ENCODE measurements around the gene ACVRL1. TPM values are rescaled to one million over a fixed set of nuclear protein-coding genes. Genes with fewer than 3 reads are reported as not detected.

The ACVRL1 gene
- total and polyA plus RNA-seq, 7 donors = 10.8 to 40.8 (median 24.1) TPM

- intact Hi-C loops (cut with DNase I) = no loop called here
- Histone ChIP-seq H3K27ac (no peak overlapping the region), H3K36me3 (ENCODE audit: insufficient read depth in 1 of 2, low read depth in 1 of 2) (peaks cover 0 to 15% of the 10 kb centered on the region in 2 donors), H3K4me3 (no peak overlapping the region), H3K9me3 (no peaks in the 10 kb centered on the region), H3K27me3 (ENCODE audit: insufficient read depth in 3 of 3, low read length in 2 of 3) (no peaks in the 10 kb centered on the region), H3K4me1 (peaks cover 16% of the 10 kb centered on the region)
- TF ChIP-seq CTCF (IDR thresholded peaks at IDR 0.05) = no peak
- DNase-seq (no peak), ATAC-seq (no peak)
- 60 to 74% (median 68%) methylated on average over 17 of the region's 17 CpGs for WGBS, 3 donors
These were observed 7.0 kb downstream of the ACVRL1 start for GRCh38 chr12:51914034-51914923.

- no peak overlapping the region for H3K27ac ChIP-seq
- DNase-seq = no peak
- no peak for TF ChIP-seq CTCF (IDR thresholded peaks at IDR 0.05)
- 88 to 91% (median 91%) methylated on average over 28 of the region's 28 CpGs for WGBS, 3 donors
- H3K27me3 ChIP-seq (ENCODE audit: insufficient read depth in 3 of 3, low read length in 2 of 3) = no peaks in the 10 kb centered on the region
- intact Hi-C loops (cut with DNase I) = no loop called here
- peaks cover 0 to 23% of the 10 kb centered on the region in 2 donors for H3K36me3 ChIP-seq (ENCODE audit: insufficient read depth in 1 of 2, low read depth in 1 of 2)
- H3K9me3 ChIP-seq = no peaks in the 10 kb centered on the region
- no peak overlapping the region for H3K4me3 ChIP-seq
- peaks cover 19% of the 10 kb centered on the region for H3K4me1 ChIP-seq
- ATAC-seq = no peak
These were observed 7.8 kb downstream of the ACVRL1 start for GRCh38 chr12:51915003-51915625.

- Histone ChIP-seq H3K27me3 (ENCODE audit: insufficient read depth in 3 of 3, low read length in 2 of 3) (no peaks in the 10 kb centered on the region), H3K27ac (no peak overlapping the region), H3K4me3 (no peak overlapping the region), H3K36me3 (ENCODE audit: insufficient read depth in 1 of 2, low read depth in 1 of 2) (peaks cover 0 to 27% of the 10 kb centered on the region in 2 donors), H3K9me3 (no peaks in the 10 kb centered on the region), H3K4me1 (peaks cover 24% of the 10 kb centered on the region)
- WGBS, 3 donors = 96 to 100% (median 98%) methylated on average over 11 of the region's 11 CpGs
- DNase-seq (no peak), ATAC-seq (no peak)
- intact Hi-C loops (cut with DNase I) = no loop called here
- TF ChIP-seq CTCF (IDR thresholded peaks at IDR 0.05) = no peak
These were observed 8.6 kb downstream of the ACVRL1 start for GRCh38 chr12:51915951-51916350.

- Histone ChIP-seq H3K4me3 (no peak overlapping the region), H3K27me3 (ENCODE audit: insufficient read depth in 3 of 3, low read length in 2 of 3) (no peaks in the 10 kb centered on the region), H3K4me1 (peaks cover 36% of the 10 kb centered on the region), H3K9me3 (no peaks in the 10 kb centered on the region), H3K27ac (no peak overlapping the region), H3K36me3 (ENCODE audit: insufficient read depth in 1 of 2, low read depth in 1 of 2) (peaks cover 0 to 27% of the 10 kb centered on the region in 2 donors)
- intact Hi-C loops (cut with DNase I) = no loop called here
- ATAC-seq = no peak
- TF ChIP-seq CTCF (IDR thresholded peaks at IDR 0.05) = no peak
- 88 to 90% (median 90%) methylated on average over 10 of the region's 10 CpGs for WGBS, 3 donors
- DNase-seq = no peak
These were observed 9.8 kb downstream of the ACVRL1 start for GRCh38 chr12:51917041-51917590.
